K562 (cell line): ENCODE data around the gene ABCA4. TPM values are rescaled to one million over a fixed set of nuclear protein-coding genes. Genes with fewer than 3 reads are reported as not detected.

Experiments
- BACH1 ChIP-seq: fragments of 200-800 bp; sonication (Bioruptor generic); IDR thresholded peaks from 2 replicates; pipeline ENCODE4 v1.6.1; 2016; ENCODE audit warnings: missing genetic modification characterization, missing compliant biosample characterization
- BCLAF1 ChIP-seq, 2 experiments: fragments of 450-650 bp in 1 of 2; IDR thresholded peaks; 2 replicates each; pipeline ENCODE4 v1.6.1; 2011 to 2017; ENCODE audit warnings: low read depth in 2 of 2, antibody characterized with exemption in 1 of 2, borderline replicate concordance in 1 of 2, low read length in 1 of 2, mild to moderate bottlenecking in 1 of 2, mixed read lengths in 1 of 2; ENCODE audit not compliant: control insufficient read depth in 1 of 2
- E2F6 ChIP-seq, 2 experiments: IDR thresholded peaks; 2 replicates each; pipeline ENCODE4 v1.6.1; 2011; ENCODE audit warnings: borderline replicate concordance in 1 of 2, control low read depth in 1 of 2, low read depth in 1 of 2, low read length in 1 of 2, mild to moderate bottlenecking in 1 of 2, mixed read lengths in 1 of 2, moderate library complexity in 1 of 2; ENCODE audit not compliant: insufficient read depth in 1 of 2, insufficient read length in 1 of 2, poor library complexity in 1 of 2, severe bottlenecking in 1 of 2; ENCODE audit errors: extremely low read depth in 1 of 2
- EZH2 ChIP-seq: IDR thresholded peaks from 2 replicates; pipeline ENCODE4 v1.6.1; 2012; ENCODE audit warnings: low read depth, mild to moderate bottlenecking, inconsistent platforms, low read length, borderline replicate concordance
- HIVEP1 ChIP-seq: fragments of 250-450 bp; sonication (Bioruptor Pico); IDR thresholded peaks from 2 replicates; pipeline ENCODE4 v1.4.0; 2020; ENCODE audit warnings: mild to moderate bottlenecking
- L3MBTL2 ChIP-seq: fragments of 450-650 bp; IDR thresholded peaks from 2 replicates; pipeline ENCODE4 v1.6.1; 2016; ENCODE audit warnings: mild to moderate bottlenecking, moderate library complexity
- NFIX ChIP-seq: fragments of 250-450 bp; sonication (Bioruptor Pico); IDR thresholded peaks from 2 replicates; pipeline ENCODE4 v1.4.0; 2020; ENCODE audit warnings: low read depth, mild to moderate bottlenecking, moderate library complexity
- POLR2G ChIP-seq: fragments of 200-400 bp; formaldehyde crosslinking; IDR thresholded peaks from 2 replicates; pipeline ENCODE4 v1.6.1; 2017; ENCODE audit warnings: low read depth, mild to moderate bottlenecking, antibody characterized with exemption, low read length, moderate library complexity
- ZC3H8 ChIP-seq: fragments of 450-650 bp; IDR thresholded peaks from 2 replicates; pipeline ENCODE4 v1.6.1; 2017
- ZNF407 ChIP-seq: fragments of 450-650 bp; IDR thresholded peaks from 2 replicates; pipeline ENCODE4 v1.6.1; 2016; ENCODE audit warnings: low read depth
- ZNF77 ChIP-seq: fragments of 250-450 bp; sonication (Bioruptor Pico); IDR thresholded peaks from 2 replicates; pipeline ENCODE4 v1.5.0; 2020
- polyA plus RNA-seq, 8 experiments: library from polyadenylated mRNA; depleted of rRNA in 4 of 8; stranded (reverse) in 5 of 8; unstranded in 3 of 8; fragments of >200 nt; fragmentation: Nextera tagmentation in 2 of 8; fragmentation: Illumina TruSeq in 1 of 8; extraction: Ambion mirVana in 2 of 8; extraction: Trizol in 1 of 8; gene quantifications; 2 replicates each; pipeline versions ENCODE4 v1.2.1 to v1.2.3, GENCODE V29; 2011 to 2014; ENCODE audit warnings: inconsistent platforms in 1 of 8, missing spikeins in 1 of 8
- total RNA-seq, 7 experiments: library from RNA; depleted of rRNA in 6 of 7; stranded (reverse); fragments of >200 nt in 6 of 7; fragmentation: Illumina TruSeq in 2 of 7; extraction: Trizol in 2 of 7; gene quantifications; 2 replicates each; pipeline versions ENCODE4 v1.2.1 to v1.2.3, GENCODE V29; 2011 to 2021; ENCODE audit warnings: low replicate concordance in 1 of 7

The ABCA4 gene
- total and polyA plus RNA-seq, 9 of the 15 experiments (the other 6 are each of a cell fraction or from before 2014, with no cell fraction given) = 0.01 to 0.04 TPM; not detected in 7

- no peak for TF ChIP-seq BCLAF1 (IDR thresholded peaks at IDR 0.05; ENCODE audit: borderline replicate concordance in 1 of 2, control insufficient read depth in 1 of 2, low read depth in 2 of 2, low read length in 1 of 2)
- no peak for TF ChIP-seq NFIX (CRISPR knock-in tag)
- peak; percentile 69 for TF ChIP-seq L3MBTL2
- TF ChIP-seq EZH2 = no peak
- no peak for TF ChIP-seq BACH1 (tag)
- TF ChIP-seq E2F6 (IDR thresholded peaks at IDR 0.05; ENCODE audit: borderline replicate concordance in 1 of 2, extremely low read depth in 1 of 2, insufficient read depth in 1 of 2, insufficient read length in 1 of 2, low read depth in 1 of 2, low read length in 1 of 2, poor library complexity in 1 of 2, severe bottlenecking in 1 of 2) = peak in 1 of 2 experiments; percentile 24
- no peak for TF ChIP-seq ZC3H8
- TF ChIP-seq POLR2G = no peak
- no peak for TF ChIP-seq HIVEP1
- no peak for TF ChIP-seq ZNF77
- TF ChIP-seq ZNF407 = no peak
These were observed 75.4 kb downstream of the ABCA4 start (continued) for GRCh38 chr1:94045465-94046056.
